SK-N-SH treated with all-trans-retinoic acid at 6 μM for 48 hours (cell line): Measurements from ENCODE around the gene WIZ.

Experiments
- ARNTL ChIP-seq: fragments of 450-650 bp; formaldehyde crosslinking; IDR thresholded peaks from 2 replicates; pipeline ENCODE4 v1.5.0; 2020; ENCODE audit warnings: low read depth, mild to moderate bottlenecking, moderate library complexity, borderline replicate concordance
- CREB5 ChIP-seq: fragments of 250-450 bp; sonication (Bioruptor Pico); IDR thresholded peaks from 2 replicates; pipeline ENCODE4 v1.5.1; 2020; ENCODE audit warnings: low read depth, mild to moderate bottlenecking, moderate library complexity
- CSDC2 ChIP-seq: fragments of 250-450 bp; sonication (Bioruptor Pico); IDR thresholded peaks from 2 replicates; pipeline ENCODE4 v1.5.0; 2020; ENCODE audit warnings: mild to moderate bottlenecking, moderate library complexity
- CSRNP3 ChIP-seq: fragments of 250-450 bp; sonication (Bioruptor Pico); IDR thresholded peaks from 2 replicates; pipeline ENCODE4 v1.5.1; 2021; ENCODE audit warnings: mild to moderate bottlenecking, moderate library complexity
- PATZ1 ChIP-seq: fragments of 250-450 bp; sonication (Bioruptor Pico); IDR thresholded peaks from 2 replicates; pipeline ENCODE4 v1.8.0; 2020; ENCODE audit warnings: mild to moderate bottlenecking, moderate library complexity, borderline replicate concordance
- RARB ChIP-seq: fragments of 250-450 bp; sonication (Bioruptor Pico); IDR thresholded peaks from 2 replicates; pipeline ENCODE4 v1.8.0; 2021; ENCODE audit warnings: mild to moderate bottlenecking, moderate library complexity
- TOX ChIP-seq: fragments of 250-450 bp; sonication (Bioruptor Pico); IDR thresholded peaks from 2 replicates; pipeline ENCODE4 v1.8.0; 2021; ENCODE audit warnings: mild to moderate bottlenecking, moderate library complexity, borderline replicate concordance
- ZC3H10 ChIP-seq: fragments of 250-450 bp; sonication (Bioruptor Pico); IDR thresholded peaks from 2 replicates; pipeline ENCODE4 v1.5.1; 2021; ENCODE audit warnings: mild to moderate bottlenecking, moderate library complexity
- ZFP3 ChIP-seq: fragments of 250-450 bp; sonication (Bioruptor Pico); IDR thresholded peaks from 2 replicates; pipeline ENCODE4 v1.5.0; 2020; ENCODE audit warnings: mild to moderate bottlenecking, moderate library complexity
- ZFP30 ChIP-seq: fragments of 450-650 bp; formaldehyde crosslinking; IDR thresholded peaks from 2 replicates; pipeline ENCODE4 v1.5.0; 2022; ENCODE audit warnings: mild to moderate bottlenecking, moderate library complexity
- ZNF565 ChIP-seq: fragments of 450-650 bp; formaldehyde crosslinking; conservative IDR thresholded peaks from 2 replicates; pipeline ENCODE4 v1.5.0; 2020; ENCODE audit warnings: low read depth, mild to moderate bottlenecking, moderate library complexity
- ZNF70 ChIP-seq: fragments of 450-650 bp; formaldehyde crosslinking; IDR thresholded peaks from 2 replicates; pipeline ENCODE4 v1.5.0; 2020; ENCODE audit warnings: mild to moderate bottlenecking, moderate library complexity

- TF ChIP-seq ZFP3 (CRISPR knock-in tag) (no peak), CREB5 (CRISPR knock-in tag) (no peak), TOX (no peak), RARB (no peak), ZFP30 (CRISPR knock-in tag) (no peak), CSRNP3 (CRISPR knock-in tag) (no peak), PATZ1 (CRISPR knock-in tag) (no peak), CSDC2 (CRISPR knock-in tag) (no peak), ARNTL (CRISPR knock-in tag) (no peak), ZNF70 (CRISPR knock-in tag) (no peak), ZC3H10 (CRISPR knock-in tag) (no peak), ZNF565 (no peak)
Measured at GRCh38 chr19:15439821-15440641, 9.7 kb downstream of the WIZ start.
